ENCODE measurements around the gene MEPCE.

DNA sequence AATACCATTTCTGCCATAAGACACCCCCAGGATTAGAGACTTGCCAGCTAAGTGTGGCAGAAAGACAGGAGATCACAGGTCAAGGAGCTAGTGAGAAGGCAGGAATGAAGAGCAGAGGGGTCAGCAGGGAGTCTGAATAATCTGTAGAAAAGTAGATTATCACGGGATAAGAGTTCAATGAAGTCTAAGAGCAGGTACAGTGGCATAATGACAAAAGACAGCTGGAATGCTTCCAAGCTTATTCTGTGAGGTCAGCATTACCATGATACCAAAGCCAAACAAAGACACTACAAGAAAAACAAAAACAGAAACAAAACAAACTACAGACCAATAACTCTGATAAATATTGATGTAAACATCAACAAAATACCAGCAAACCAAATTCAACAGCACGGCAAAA, 35.6 kb upstream of the MEPCE start:
- TF ChIP-seq, protein P1, sequence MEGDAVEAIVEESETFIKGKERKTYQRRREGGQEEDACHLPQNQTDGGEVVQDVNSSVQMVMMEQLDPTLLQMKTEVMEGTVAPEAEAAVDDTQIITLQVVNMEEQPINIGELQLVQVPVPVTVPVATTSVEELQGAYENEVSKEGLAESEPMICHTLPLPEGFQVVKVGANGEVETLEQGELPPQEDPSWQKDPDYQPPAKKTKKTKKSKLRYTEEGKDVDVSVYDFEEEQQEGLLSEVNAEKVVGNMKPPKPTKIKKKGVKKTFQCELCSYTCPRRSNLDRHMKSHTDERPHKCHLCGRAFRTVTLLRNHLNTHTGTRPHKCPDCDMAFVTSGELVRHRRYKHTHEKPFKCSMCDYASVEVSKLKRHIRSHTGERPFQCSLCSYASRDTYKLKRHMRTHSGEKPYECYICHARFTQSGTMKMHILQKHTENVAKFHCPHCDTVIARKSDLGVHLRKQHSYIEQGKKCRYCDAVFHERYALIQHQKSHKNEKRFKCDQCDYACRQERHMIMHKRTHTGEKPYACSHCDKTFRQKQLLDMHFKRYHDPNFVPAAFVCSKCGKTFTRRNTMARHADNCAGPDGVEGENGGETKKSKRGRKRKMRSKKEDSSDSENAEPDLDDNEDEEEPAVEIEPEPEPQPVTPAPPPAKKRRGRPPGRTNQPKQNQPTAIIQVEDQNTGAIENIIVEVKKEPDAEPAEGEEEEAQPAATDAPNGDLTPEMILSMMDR (IDR thresholded peaks at IDR 0.05), result no peak
- TF ChIP-seq POLR2A (IDR thresholded peaks at IDR 0.05), result no peak

All from body of pancreas (tissue), 4 donors.